SU-DHL-6 (cell line): Measurements from ENCODE around the gene ARL15.

Source experiments
- CTCF ChIP-seq: fragments of 200-600 bp; sonication (generic); IDR thresholded peaks from one replicate; pipeline ENCODE4 v1.5.1; 2017; ENCODE audit warnings: antibody characterized with exemption, mild to moderate bottlenecking, low read length, moderate library complexity; ENCODE audit not compliant: insufficient read depth, poor library complexity, severe bottlenecking
- EZH2phosphoT487 ChIP-seq: fragments of 200-600 bp; sonication (generic), shearing (Covaris generic); conservative IDR thresholded peaks from 2 replicates; pipeline ENCODE4 v1.6.1; 2018; ENCODE audit warnings: mild to moderate bottlenecking, antibody characterized with exemption, low read length, moderate library complexity, mixed read lengths

- no peak for TF ChIP-seq CTCF
- TF ChIP-seq EZH2phosphoT487 = no peak
Observed at GRCh38 chr5:54063817-54064216, 246.6 kb downstream of the ARL15 start.
